NCI-H2081 (cell line): ENCODE measurements around the gene CPS1.

Experiments used
- DNase-seq, 2 experiments: peaks; one replicate each; lab custom pipeline; 2025; lab: John Stamatoyannopoulos, UW

Gene CPS1

DNA sequence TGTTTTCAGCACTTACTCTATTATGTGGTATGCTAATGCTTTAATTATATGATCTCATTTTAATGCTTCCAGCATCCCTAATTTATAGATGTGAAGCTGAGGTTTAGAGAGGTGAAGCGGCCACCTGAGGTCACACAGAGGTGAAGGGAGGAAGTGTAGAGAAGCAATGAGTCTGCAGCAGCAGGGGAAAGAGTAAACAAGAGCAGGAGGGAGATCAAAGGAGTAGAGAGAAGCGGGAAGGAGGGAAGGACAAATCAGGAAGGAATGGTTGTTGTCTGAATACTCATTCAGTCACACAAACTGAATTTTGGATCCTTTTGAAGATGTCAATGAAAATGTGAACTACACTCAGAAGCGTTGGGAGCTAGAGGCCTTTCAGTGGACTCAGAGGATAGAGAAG lies 130.0 kb downstream of the CPS1 start:
- no peak for DNase-seq

DNA sequence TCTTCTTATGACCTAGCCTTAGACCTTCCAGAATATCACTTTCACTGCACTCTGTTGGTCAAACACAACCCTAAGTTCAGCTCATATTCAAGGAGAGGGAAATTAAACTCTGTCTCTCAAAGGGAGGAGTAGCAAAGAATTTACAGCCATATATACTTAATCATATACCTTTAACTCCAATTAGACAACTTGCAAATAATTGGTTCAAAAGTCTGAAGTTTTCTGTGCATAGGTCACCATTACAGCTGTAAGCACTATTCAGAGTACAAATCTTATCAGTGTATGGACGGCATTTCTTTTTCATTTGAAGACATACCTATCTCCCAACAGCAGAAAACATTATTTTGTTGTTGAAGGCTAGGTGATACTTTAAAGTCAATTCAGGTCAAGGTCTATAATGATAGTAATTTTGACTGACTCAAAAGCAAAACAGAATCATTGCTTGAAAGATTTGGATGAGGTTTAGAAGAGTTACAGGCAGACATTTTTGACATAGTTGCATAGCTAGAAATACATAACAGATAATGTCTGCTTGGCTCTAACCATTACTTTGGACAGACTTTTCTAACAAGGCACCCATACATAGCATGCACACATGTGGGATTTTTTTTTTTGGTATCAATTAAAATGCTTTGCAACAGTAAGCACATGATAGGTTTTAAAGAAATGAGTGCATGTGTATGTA lies 131.5 kb downstream of the CPS1 start:
- DNase-seq = no peak

DNA sequence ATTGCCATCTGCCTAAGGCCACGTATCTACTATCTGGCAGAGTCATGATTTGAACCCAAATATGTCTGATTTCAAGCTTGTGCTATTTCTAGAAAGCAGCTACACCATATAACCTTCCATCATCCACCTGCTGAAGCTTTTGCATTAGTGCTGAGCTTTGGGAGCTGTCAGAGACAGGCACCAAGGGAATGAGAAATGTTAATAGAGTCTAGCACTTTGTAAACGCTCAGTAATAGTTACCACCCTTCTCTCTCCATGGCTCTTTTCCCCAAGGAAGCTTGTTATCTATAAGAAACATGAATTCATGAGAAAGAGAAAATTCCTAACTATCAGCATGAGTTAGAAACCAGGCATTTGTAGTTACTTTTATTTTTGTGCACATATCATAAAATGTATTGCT lies 151.5 kb downstream of the CPS1 start:
- DNase-seq = no peak

GRCh38 chr2:210713122-210713521 lies 156.7 kb downstream of the CPS1 start:
- DNase-seq = no peak

DNA sequence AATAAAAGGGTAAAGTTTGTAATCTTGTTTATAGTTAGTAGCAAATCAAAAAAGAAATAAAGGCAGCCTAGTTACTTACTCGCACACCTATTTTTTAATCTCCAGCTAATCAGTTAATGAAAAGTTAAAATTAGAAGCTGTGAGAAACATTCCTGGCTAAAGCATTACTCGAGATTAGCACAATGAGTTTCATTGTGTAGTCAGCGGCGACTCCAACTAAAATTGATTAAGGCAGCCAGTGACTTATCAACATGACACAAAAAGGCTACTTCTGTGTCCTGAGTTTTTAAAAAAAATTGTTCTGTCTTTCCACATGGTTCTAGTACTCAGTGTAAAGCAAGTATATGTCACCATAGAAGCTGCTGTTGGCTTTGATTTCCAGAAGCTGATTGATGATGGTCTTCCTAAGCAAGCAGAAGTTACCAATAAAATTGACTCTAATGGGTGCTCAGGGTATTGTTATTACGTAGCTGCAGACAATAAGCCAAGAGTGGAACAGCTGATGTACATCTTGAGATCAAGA lies 159.2 kb downstream of the CPS1 start:
- DNase-seq = no peak

DNA sequence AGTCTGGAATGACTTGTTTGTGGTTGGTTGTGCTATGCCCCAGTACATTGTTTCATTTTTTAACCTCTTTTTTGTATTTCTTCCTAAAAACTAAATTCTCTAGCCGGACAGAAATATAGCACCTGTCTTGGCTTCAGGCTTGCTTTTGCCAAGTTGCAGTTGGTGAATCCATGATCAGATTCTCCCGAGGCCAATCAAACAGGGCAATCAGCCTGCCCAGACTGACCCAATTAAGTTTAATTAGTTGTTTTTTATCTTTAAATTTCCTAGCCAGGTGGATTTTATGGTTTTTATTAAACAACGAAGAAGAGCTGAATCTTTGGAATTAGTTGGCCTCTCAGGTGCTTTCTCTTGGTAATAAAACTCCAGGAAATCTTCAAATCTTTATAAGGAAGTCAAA lies 162.1 kb downstream of the CPS1 start:
- DNase-seq = no peak

GRCh38 chr2:210722092-210722491 lies 165.7 kb downstream of the CPS1 start:
- no peak for DNase-seq

- no peak for DNase-seq
Measured at GRCh38 chr2:210727549-210727948, 171.2 kb downstream of the CPS1 start.
